ENCODE results near the gene GCSAML.
"Not testable (repeated sequence)": the region's sequence is repeated elsewhere in the genome, so short reads cannot be mapped to it uniquely, and the experiment has no call there.

Gene GCSAML

DNA sequence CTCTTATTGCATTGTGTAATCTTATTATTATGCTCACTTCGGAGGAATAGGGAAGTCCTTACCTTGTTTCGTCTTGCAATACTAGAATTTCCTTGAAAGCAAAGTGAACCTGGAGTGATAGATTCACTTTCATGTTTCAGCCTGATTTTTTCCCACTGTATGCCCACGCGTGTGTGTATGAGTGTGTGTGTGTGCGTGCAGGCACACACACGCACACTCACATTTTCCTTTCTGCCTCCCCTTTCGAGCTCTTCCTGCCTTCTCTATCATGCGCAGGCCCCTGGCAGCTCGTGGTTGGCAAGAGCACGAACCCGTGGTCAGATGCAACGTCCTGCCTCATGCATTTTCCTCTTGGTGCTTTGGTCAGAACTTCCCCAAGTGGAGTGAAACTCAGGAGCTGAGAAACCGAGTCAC is at the start of gene GCSAML:
TSS of gene GCSAML (plus strand) at position 366 of the 414 bp plus-strand sequence. CDS start 58 bp downstream, outside the sequence.
- DNase-seq (ENCODE audit: low spot score) (no peak), FAIRE-seq (no peak)

DNA sequence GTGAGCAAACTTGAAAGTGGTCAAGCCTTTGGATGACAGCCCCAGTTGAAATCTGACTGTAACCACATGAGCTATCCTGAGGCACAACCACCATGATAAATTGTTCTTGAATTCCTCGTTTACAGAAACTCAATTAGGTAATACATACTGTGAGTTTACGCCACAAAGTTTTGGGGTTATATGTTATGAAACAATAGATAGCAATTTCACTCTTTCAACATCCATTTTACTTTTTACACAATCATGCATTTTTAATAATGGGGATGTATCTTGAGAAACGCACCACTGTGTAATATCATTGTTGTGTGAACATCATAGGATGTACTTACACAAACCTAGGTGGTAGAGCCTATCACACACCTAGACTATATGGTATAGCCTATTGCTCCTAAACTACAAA is 48.1 kb upstream of the GCSAML start:
- no peak for FAIRE-seq
- no peak for DNase-seq (ENCODE audit: low spot score)

DNA sequence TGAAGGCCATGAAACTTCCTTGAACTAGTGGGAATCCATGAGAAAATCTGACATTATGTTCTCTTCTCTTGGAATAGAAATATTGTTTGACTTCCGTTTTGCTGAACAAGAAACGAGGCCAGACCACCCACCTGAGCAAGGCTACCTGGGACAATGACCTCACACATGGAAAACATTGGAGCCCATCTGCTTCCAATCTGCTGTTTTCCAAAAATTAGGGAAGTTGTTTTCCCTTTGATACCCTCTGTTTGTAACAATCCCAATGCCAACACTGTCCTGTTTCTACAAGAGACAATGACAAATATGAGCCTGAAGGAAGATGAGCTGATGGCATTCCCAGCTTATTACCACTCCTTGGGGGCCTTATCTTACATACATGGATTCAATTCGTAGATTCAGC is 42.1 kb upstream of the GCSAML start:
- DNase-seq (ENCODE audit: low spot score) (no peak), FAIRE-seq (peak; percentile 90)

DNA sequence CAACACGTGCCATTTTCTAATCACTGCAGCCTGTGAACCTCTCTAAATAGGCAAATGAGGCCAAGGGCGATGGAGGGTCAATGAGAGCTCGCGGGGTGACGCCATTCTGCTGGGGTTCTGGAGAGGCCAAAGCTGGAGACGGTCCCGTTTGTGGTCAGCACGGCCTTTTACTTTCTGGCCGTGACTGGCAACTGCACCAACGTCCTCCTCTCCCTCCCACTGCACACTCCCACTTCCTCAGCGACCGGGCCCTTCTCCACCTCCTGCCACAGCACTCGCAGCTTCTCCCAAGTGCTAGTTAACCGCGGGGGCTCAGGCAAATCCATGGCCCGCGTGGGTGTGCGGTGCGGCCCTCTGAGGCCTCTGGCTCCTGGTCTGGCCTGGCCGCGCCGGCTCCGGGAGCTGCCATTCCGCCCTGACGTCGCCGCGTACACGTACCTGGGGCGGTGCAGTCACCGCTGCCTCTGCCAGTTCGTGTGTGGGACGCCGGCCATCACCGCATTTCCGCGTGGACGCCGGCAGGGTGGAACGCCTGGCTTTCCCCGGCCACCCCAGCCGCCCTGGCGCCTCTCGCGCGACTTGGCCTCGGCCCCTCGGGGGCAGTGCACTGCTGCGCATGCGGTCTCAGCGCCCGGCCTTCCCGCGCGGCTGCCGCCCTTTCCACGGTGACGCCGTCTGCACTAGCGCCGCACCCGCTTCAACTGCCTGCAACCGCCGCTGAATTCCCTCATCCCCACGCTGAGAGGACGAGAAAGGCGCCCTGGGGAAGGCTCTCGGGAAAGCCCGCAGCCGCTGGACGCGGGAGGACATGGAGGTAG is 30.9 kb upstream of the GCSAML start:
- FAIRE-seq (no peak), DNase-seq (ENCODE audit: low spot score) (no peak)

DNA sequence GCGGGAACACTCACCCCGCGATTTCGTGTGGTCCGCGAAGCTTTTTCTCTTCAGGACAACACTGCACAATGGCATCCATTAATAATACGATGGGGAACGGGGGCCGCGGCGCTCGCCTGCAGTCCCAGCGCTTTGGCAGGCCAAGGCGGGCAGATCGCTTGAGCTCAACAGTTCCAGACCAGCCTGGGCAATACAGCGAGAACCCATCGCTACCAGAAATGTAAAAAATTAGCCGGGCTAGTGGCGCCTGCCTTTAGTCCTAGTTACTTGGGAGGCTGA is 30.4 kb upstream of the GCSAML start:
- no peak for DNase-seq (ENCODE audit: low spot score)
- no peak for FAIRE-seq

DNA sequence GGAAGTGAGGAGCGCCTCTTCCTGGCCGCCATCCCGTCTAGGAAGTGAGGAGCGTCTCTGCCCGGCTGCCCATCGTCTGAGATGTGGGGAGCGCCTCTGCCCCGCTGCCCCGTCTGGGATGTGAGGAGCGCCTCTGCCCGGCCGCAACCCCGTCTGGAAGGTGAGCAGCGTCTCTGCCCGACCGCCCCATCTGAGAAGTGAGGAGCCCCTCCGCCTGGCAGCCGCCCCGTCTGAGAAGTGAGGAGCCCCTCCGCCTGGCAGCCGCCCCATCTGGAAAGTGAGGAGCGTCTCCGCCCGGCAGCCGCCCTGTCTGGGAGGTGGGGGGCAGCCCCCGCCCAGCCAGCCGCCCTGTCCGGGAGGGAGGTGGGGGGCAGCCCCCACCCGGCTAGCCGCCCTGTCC is 27.0 kb upstream of the GCSAML start:
- DNase-seq (ENCODE audit: low spot score); FAIRE-seq: not testable (repeated sequence)

DNA sequence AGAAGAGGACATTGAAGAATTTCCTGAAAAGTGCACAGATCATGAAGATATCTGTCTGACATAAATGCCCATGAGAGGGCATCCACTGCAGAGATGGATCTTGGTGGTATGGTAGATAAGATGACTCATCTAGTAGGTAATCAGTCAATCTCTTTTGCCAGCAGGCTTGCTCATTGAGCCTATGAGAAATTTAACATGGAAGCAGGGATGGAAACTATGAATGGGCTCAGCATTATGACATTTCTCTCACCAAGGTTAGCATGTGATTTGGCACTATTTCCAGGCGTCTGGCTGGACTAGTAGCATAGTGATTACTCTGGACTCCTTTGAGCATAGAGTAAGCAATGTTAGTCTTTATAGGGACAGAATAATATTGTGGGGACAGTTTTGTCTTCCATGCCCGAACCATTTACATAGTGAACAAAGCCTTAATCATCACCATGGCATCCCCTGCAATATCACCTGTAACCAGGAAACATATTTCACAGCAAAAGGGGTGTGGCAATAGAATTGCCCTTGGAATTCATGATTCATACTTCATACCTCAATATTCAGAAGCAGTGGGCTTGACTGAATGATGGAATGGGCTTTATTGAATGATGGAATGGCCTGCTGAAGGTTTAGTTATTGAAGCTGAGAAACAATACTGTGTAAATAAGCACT is 20.0 kb upstream of the GCSAML start:
- DNase-seq (ENCODE audit: low spot score) (peak; percentile 43), FAIRE-seq (peak; percentile 88)

DNA sequence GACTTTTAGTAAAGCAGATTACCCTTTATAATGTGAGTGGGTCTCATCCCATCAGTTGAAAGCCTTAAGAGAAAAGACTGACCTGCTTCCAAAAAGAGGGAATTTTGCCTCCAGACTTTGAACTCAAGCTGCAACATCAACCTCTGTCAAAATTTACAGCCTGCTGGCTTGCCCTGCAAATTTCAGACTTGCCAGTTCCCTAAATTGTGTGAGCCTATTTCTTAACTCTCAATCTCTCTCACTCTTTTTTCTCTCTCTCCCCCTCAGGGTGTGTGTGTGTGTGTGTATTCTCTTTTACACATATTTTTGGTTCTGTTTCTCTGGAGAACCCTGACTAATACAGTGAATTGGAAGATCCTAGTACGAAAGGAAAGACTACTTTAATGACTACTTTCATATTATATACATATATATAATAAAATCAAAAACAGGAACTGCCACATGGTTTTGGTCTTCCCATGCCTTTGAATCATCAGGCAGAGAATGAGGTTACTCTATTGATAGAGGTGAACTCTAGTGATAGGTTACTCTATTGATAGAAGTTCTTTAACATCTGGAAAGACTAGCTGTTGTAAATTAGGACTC is 19.1 kb upstream of the GCSAML start:
- DNase-seq (ENCODE audit: low spot score): no peak
- FAIRE-seq: no peak

DNA sequence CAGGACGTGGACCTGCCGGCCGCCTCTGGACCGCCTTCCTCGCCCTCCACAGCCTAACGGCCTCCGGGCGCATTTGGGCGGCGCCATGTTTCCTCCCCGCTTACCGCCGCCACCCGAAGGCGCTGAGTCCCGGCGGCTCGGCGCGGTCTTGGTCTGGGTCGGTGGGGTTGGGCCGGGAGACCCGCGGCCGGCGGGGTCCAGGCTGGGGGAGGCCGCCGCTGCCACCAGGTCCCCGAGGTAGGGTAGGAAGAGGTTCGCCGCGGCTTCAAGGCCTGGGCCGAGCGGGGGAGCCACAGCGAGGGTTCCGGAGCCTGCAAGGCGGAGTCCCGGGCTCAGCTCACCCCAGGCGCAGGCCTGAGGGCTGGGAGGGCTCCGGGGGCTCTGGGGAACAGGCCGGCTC is 18.1 kb upstream of the GCSAML start:
- no peak for FAIRE-seq
- DNase-seq (ENCODE audit: low spot score): no peak

DNA sequence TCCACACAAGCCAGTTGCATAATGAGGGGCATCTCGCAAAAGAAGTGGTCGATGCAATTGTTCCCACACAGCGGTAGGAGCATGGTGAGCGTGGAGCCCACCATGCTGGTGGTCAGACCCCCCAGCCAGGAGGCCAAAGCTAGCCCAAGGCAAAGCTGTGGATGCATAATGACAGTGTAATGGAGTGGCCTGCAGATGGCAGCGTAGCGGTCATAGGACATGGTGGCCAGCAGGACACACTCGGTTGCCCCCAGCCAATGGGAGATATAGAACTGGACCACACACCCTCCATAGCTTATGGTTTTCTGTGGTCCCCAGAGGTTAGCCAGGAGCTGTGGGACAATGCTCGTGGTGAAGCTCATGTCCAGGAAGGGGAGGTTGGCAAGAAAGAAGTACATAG is 17.0 kb upstream of the GCSAML start:
- FAIRE-seq (no peak), DNase-seq (ENCODE audit: low spot score) (no peak)

DNA sequence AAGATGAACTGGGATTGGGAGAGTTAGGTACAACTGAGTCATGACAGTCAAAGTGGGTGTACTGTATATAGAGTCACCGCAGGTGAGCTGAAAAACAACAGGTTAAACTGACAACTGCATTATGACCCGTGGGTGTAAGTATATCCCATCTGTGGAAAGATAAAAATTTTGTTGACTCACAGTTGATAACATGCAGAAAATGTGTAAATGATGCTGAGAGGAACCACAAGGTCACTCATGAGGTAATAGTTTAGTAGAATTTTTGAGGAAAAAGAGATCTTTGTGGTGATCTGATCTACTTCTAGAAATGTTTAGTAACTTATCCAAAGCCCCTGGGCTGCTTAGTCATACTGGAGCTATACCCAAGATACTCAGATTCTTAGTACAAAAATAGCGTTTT is 13.5 kb upstream of the GCSAML start:
- DNase-seq (ENCODE audit: low spot score): no peak
- FAIRE-seq: no peak

DNA sequence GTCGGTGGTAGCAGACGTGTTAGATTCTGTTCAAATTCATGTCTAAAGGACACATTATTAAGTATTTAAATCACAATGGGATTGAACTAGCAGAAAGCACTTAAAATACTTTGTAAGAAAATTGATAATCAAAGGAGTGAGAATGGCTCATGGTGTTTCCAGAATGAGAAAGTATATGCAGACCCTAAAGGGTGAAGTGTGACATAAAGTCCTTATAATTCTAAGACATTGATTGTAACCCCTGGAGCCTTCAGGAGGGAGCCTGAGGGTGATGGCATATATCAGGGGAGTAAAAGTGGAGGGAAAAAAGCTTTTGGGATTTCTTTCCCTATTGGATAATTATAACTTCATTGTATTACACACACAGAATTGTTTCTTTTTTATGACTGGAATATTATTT is 12.6 kb upstream of the GCSAML start, which contains the start of gene OR2C3:
TSS of gene OR2C3 (minus strand) at position 101 of the 400 bp plus-strand sequence. CDS start 3,929 bp downstream, outside the sequence.
- no peak for FAIRE-seq

DNA sequence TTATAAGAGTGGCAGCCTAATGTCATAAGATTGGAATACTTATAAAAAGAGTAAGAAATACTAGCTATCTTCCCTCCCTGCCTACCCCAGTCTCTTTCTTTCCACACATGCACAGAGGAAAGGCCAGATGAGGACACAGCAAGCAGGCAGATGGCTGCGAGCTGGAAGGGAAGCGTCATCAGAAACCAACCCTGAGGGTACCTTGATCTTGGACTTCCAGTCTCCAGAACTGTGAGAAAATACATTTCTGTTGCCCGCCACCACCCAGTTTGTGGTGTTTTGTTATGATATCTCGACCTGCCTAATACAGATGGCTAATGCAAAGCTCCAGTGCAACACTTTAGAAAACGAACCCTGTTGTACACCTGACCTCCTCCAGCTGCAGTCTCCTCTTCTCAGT is 10.4 kb upstream of the GCSAML start:
- FAIRE-seq (no peak), DNase-seq (ENCODE audit: low spot score) (no peak)

More for the DNA sequence above, 12.6 kb upstream of the GCSAML start, which contains the start of gene OR2C3:
- DNase-seq (ENCODE audit: low spot score): no peak

DNA sequence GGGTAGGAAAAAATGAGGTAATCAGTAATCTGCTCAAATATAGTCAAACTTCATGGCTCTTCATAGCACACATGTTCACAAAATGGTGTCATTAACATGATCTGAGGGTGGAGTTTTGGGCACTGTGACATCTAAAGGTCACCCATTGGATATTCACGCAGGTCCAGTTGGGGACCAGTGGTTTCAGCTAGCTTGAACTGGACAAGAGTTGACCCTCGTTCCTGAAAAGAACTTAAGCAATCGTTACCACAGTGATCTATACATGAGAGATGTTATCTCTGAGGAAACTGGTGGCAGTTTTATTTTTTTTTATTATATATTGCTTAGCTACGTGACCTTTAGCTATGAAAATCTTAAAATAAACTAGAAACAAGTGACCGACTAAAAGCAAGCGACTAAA is 9.7 kb upstream of the GCSAML start:
- FAIRE-seq: no peak
- no peak for DNase-seq (ENCODE audit: low spot score)

DNA sequence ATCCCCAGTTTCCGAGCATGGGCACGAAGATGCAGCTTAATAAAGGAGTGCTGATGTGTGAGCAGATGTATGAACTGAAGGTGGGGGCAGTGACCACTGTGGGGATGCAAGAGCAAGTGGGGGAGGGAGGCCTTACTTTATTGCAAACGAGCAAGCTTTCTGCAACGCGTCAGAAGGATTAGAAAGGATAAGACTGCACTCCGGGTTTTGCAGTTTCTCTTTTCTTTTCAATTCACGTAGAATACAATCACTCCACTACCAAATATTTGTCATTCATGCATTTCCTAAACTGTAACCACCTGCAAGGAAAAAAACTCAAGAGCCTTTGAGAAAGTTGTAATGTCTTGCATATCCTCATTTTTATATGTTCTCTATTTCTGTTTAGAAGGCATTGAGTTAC is 8.4 kb upstream of the GCSAML start:
- no peak for DNase-seq (ENCODE audit: low spot score)
- no peak for FAIRE-seq

DNA sequence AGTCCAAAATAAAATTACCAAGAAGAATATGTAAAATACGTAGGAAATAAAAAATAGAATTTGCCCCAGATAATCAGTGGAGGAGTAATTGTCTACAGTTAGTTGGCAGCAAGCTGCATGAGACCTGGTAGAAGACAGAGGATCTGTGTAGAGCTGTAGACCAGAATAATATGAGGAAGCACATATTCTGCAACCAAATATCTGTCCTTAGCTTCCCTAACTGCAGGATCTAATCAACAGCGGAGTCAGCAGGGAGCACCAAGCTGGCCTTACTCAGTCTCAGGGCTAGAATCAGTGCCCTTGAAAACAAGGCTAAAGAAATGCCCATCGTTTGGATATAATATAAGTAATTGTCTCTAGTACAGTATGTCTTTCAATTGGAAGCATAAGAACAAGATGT is 6.1 kb upstream of the GCSAML start:
- DNase-seq (ENCODE audit: low spot score) (no peak), FAIRE-seq (no peak)

DNA sequence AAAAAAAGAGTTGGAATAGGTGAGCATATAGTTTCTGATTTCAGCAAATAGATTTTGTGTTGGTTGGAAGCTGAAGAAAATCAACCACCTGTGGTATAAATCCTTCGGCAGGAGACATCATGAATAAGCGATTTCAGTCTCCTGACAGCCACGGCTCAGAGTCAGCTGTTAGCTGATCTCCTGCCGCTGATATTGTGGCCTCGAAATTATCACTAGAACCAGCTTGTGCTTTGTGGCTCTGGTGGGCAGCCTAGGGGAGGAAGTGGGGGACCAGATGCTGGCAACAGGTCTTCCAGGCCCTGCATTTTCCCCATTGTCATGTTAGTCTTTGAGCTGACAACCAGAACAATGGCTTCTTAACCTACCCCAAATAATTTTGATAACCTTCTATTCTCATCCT is 842 bp upstream of the GCSAML start:
- FAIRE-seq: no peak
- no peak for DNase-seq (ENCODE audit: low spot score)

DNA sequence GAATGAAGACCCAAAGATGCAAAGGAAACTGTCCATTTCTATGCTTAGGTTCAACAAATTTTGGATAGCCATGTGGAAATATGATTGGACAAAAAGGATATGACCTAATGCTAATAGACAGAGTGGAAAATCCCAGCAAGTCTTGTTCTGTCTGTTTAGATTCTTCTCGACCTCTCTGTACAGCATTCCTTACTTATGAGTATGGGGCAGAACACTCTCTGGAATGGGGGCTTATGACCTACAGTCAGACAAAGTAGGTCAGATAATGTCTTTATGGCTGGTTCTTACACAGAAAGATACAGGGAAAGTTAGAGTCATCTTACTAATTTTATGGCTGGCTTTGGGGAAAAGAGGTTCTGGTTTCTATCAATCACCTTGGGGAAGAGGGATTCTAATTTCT is 2.8 kb downstream of the GCSAML start:
- DNase-seq (ENCODE audit: low spot score) (no peak), FAIRE-seq (no peak)

DNA sequence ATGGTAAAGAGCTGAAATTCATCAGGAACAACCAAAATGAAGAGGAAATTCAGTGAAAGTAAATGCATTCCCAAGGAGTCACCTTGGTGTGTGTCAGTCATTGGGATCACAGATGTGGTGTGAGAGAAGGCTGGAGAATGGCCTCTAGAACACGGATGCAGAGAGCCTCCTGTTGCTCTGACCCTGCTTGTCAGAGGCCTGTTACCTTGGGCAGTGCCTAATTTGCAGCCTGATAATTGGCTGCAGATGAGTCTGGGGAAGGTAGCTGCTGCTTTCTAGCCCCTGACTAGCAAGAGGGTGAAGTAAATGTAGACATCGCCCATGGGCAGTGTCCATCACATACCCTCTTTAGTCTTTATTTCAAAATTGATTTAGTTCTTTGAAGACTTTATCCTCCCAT is 3.3 kb downstream of the GCSAML start:
- DNase-seq (ENCODE audit: low spot score) (no peak), FAIRE-seq (no peak)

DNA sequence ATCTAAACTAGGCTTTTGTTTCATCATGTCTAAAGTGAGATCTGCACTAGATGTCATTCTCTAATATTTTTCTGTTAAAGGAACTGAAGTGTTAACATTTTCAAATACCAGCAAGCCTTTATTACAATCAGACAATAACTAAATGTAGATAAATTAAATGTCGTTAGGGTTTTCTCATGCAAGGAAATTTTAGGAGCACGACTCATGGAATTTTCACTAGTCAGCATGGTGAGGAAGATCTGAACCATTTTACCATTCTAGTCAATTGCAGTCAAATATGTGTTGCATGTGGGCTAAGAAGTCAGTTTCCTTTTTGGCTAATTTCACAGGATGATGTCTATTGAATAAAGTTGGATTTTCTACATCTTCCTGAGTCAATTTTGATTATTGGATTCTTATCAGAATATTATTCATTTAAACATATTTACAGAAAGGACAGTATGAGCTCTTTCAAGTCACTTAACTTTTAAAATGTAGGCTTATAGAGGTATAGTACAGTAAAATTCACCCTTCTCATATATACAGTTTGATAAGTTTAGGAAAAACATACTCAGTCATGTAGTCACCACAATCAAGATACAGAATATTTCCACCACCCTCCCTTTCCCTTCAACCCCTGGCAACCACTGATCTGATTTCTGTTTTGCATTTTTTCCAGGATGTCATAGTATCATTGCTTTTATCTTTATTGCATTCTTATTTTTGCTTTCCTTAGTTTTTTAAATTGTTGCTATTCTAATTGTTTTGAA is 9.2 kb downstream of the GCSAML start:
- FAIRE-seq (no peak), DNase-seq (ENCODE audit: low spot score) (no peak)

DNA sequence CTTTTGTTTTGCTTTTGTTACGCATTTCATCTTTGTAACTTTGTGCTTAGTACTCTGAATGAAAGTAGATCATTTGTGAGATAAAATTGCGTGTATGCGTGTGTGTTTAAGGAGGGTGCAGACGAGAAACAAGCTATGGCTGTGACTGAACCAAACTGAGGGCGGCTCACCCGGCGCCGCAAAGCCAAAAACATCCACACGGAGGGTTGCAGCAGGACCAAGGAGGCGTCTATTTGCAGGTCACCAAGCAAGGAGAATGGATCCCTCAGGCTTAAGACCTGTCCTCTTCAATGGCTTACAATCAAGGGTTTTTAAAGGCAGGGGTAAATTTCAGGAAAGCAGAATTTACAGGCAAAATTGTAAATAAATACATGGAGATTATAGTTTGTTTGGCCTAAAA is 12.8 kb downstream of the GCSAML start:
- DNase-seq (ENCODE audit: low spot score) (no peak), FAIRE-seq (no peak)

DNA sequence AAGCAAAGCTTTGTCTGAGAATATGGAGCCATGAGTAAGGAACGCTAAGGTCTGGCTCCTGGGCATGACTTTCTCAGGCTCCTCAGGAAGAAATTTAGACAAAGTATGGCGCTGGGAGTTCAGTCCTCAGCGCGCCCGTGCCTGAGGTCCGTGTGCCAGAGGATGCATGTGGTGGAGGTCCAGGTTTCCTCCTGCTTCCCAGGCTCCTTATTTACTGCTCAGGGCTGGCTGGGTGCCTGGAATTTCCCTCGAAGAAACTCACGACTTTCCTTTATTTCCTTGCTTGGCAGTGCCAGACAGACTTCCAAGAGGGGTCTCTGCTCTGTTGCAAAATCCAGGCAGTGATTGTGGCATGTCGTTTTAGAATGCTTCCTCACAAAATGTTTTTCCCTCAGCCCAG is 13.3 kb downstream of the GCSAML start:
- FAIRE-seq: no peak

More for the DNA sequence above, 13.3 kb downstream of the GCSAML start:
- DNase-seq (ENCODE audit: low spot score): no peak
